IMR-90 (cell line): ENCODE data around the gene FOXP1. TPM values are rescaled to one million over a fixed set of nuclear protein-coding genes. Genes with fewer than 3 reads are reported as not detected.

Source experiments
- ATAC-seq: fragments of 200-7000 bp; cut with Tn5 transposase; 2 replicates; pipeline ENCODE4 v1.9.1; 2020; ENCODE audit warnings: low read depth, mild to moderate bottlenecking, moderate library complexity
- BruUV-seq: library from RNA; stranded (reverse); fragments of 400-500 nt; replicated peaks from 2 replicates; lab custom pipeline; 2021; lab: Mats Ljungman, UMichigan
- CTCF ChIA-PET: fragments of 300-600 bp; formaldehyde crosslinking; extraction: SDS; loops from one replicate; lab custom pipeline; 2021; ENCODE audit warnings: antibody characterized with exemption; lab: Yijun Ruan, JAX
- POLR2A ChIA-PET: fragments of 300-600 bp; sonication (Branson Sonifier 250); formaldehyde crosslinking; loops from one replicate; lab custom pipeline; 2022; ENCODE audit warnings: antibody characterized with exemption; ENCODE audit not compliant: unreplicated experiment; lab: Charles Lee
- DNase-seq: peaks from one replicate; pipeline ENCODE4 v3.0.0; 2013
- H2AFZ ChIP-seq: replicated peaks from 2 replicates; pipeline ENCODE3; 2013; ENCODE audit warnings: low read length, mild to moderate bottlenecking; ENCODE audit not compliant: poor library complexity
- H2AK5ac ChIP-seq: 2 replicates; pipeline ENCODE4 v1.6.1; 2013; ENCODE audit warnings: low read depth, low read length, inconsistent platforms
- H2AK9ac ChIP-seq: replicated peaks from 2 replicates; pipeline ENCODE3; 2013; ENCODE audit warnings: mild to moderate bottlenecking, low read depth, low read length, moderate library complexity; ENCODE audit not compliant: poor library complexity
- H2BK120ac ChIP-seq: 2 replicates; pipeline ENCODE4 v1.6.1; 2013; ENCODE audit warnings: low read depth, low read length, inconsistent platforms
- H2BK15ac ChIP-seq: 3 replicates; pipeline ENCODE4 v1.6.1; 2013; ENCODE audit warnings: low read depth, low read length, inconsistent platforms
- H2BK20ac ChIP-seq: 2 replicates; pipeline ENCODE4 v1.6.1; 2013; ENCODE audit warnings: low read depth, mild to moderate bottlenecking, inconsistent platforms, low read length, moderate library complexity
- H2BK5ac ChIP-seq: 2 replicates; pipeline ENCODE4 v1.6.1; 2013; ENCODE audit warnings: mild to moderate bottlenecking, low read depth, low read length, inconsistent platforms; ENCODE audit not compliant: poor library complexity, severe bottlenecking
- H3K14ac ChIP-seq: replicated peaks from 2 replicates; pipeline ENCODE4 v1.6.1; 2013; ENCODE audit warnings: low read depth, low read length, inconsistent platforms
- H3K18ac ChIP-seq: 2 replicates; pipeline ENCODE4 v1.6.1; 2013; ENCODE audit warnings: low read depth, low read length, control low read depth
- H3K23ac ChIP-seq: 2 replicates; pipeline ENCODE4 v1.6.1; 2013; ENCODE audit warnings: low read depth, low read length, inconsistent platforms
- H3K27ac ChIP-seq: 2 replicates; pipeline ENCODE4 v1.5.1; 2013; ENCODE audit warnings: mild to moderate bottlenecking, control low read depth, low read length; ENCODE audit not compliant: insufficient read depth
- H3K27me3 ChIP-seq: 2 replicates; pipeline ENCODE4 v1.6.1; 2013; ENCODE audit warnings: low read length; ENCODE audit not compliant: control insufficient read depth, insufficient read depth
- H3K36me3 ChIP-seq: 2 replicates; pipeline ENCODE4 v1.6.1; 2013; ENCODE audit warnings: low read length, mixed read lengths; ENCODE audit not compliant: control insufficient read depth, insufficient read depth
- H3K4ac ChIP-seq: 2 replicates; pipeline ENCODE4 v1.6.1; 2013; ENCODE audit warnings: low read depth, low read length, inconsistent platforms
- H3K4me1 ChIP-seq: 2 replicates; pipeline ENCODE4 v1.6.1; 2013; ENCODE audit warnings: low read length, mixed read lengths; ENCODE audit not compliant: control insufficient read depth, insufficient read depth
- H3K4me2 ChIP-seq: 2 replicates; pipeline ENCODE4 v1.6.1; 2013; ENCODE audit warnings: low read depth, mild to moderate bottlenecking, control low read depth, low read length, moderate library complexity
- H3K4me3 ChIP-seq: 2 replicates; pipeline ENCODE4 v1.5.1; 2013; ENCODE audit warnings: low read depth, mild to moderate bottlenecking, control low read depth, low read length, moderate library complexity; ENCODE audit not compliant: insufficient read depth
- H3K56ac ChIP-seq: 2 replicates; pipeline ENCODE4 v1.6.1; 2013; ENCODE audit warnings: low read length, inconsistent platforms; ENCODE audit not compliant: insufficient read depth; ENCODE audit errors: extremely low read depth
- H3K79me1 ChIP-seq, 2 experiments: 2 replicates each; pipeline ENCODE4 v1.6.1; 2013; ENCODE audit warnings: low read length in 2 of 2, inconsistent platforms in 1 of 2, low read depth in 1 of 2
- H3K9ac ChIP-seq: 2 replicates; pipeline ENCODE4 v1.6.1; 2013; ENCODE audit warnings: low read depth, low read length, control low read depth
- H3K9me1 ChIP-seq: 2 replicates; pipeline ENCODE4 v1.6.1; 2013; ENCODE audit warnings: low read length, inconsistent platforms; ENCODE audit not compliant: insufficient read depth
- H3K9me3 ChIP-seq: 2 replicates; pipeline ENCODE4 v1.6.1; 2013; ENCODE audit warnings: low read length; ENCODE audit not compliant: control insufficient read depth, insufficient read depth
- H4K20me1 ChIP-seq: 2 replicates; pipeline ENCODE4 v1.6.1; 2013; ENCODE audit warnings: low read length, inconsistent platforms; ENCODE audit not compliant: insufficient read depth
- H4K5ac ChIP-seq: 2 replicates; pipeline ENCODE4 v1.6.1; 2013; ENCODE audit warnings: mild to moderate bottlenecking, low read depth, low read length, control low read depth
- H4K8ac ChIP-seq, 2 experiments: 2 replicates each; pipeline ENCODE4 v1.6.1; 2013; ENCODE audit warnings: low read depth in 2 of 2, low read length in 2 of 2, control low read depth in 1 of 2, inconsistent platforms in 1 of 2
- H4K91ac ChIP-seq: 2 replicates; pipeline ENCODE4 v1.6.1; 2013; ENCODE audit warnings: low read depth, low read length, inconsistent platforms; ENCODE audit not compliant: insufficient read depth
- BHLHE40 ChIP-seq: fragments of 150-350 bp; IDR thresholded peaks from 2 replicates; pipeline ENCODE4 v1.6.1; 2016; ENCODE audit warnings: mild to moderate bottlenecking, low read depth, low read length
- CEBPB ChIP-seq: IDR thresholded peaks from 2 replicates; pipeline ENCODE4 v1.6.1; 2012; ENCODE audit warnings: low read depth, low read length, improper control_type of control experiment
- CHD1 ChIP-seq: IDR thresholded peaks from 2 replicates; pipeline ENCODE4 v1.6.1; 2012; ENCODE audit warnings: low read depth, low read length, improper control_type of control experiment
- CTCF ChIP-seq: conservative IDR thresholded peaks from 2 replicates; pipeline ENCODE4 v1.5.1; 2012; ENCODE audit warnings: mild to moderate bottlenecking, low read depth, low read length, improper control_type of control experiment
- ELK1 ChIP-seq: fragments of 150-350 bp; IDR thresholded peaks from 2 replicates; pipeline ENCODE4 v1.6.1; 2016; ENCODE audit warnings: low read depth, mild to moderate bottlenecking, low read length, moderate library complexity, borderline replicate concordance
- FOS ChIP-seq: fragments of 150-350 bp; IDR thresholded peaks from 2 replicates; pipeline ENCODE4 v1.6.1; 2016; ENCODE audit warnings: low read depth, low read length
- MAFK ChIP-seq: IDR thresholded peaks from 2 replicates; pipeline ENCODE4 v1.6.1; 2012; ENCODE audit warnings: low read depth, low read length, improper control_type of control experiment
- MAZ ChIP-seq: IDR thresholded peaks from 2 replicates; pipeline ENCODE4 v1.6.1; 2012; ENCODE audit warnings: low read depth, mild to moderate bottlenecking, low read length, improper control_type of control experiment, moderate library complexity, borderline replicate concordance
- MXI1 ChIP-seq: IDR thresholded peaks from 2 replicates; pipeline ENCODE4 v1.6.1; 2012; ENCODE audit warnings: low read depth, mild to moderate bottlenecking, low read length, moderate library complexity, borderline replicate concordance
- NFE2L2 ChIP-seq: fragments of 150-350 bp; IDR thresholded peaks from 2 replicates; pipeline ENCODE4 v1.6.1; 2016; ENCODE audit warnings: low read depth, mild to moderate bottlenecking, low read length
- POLR2A ChIP-seq: IDR thresholded peaks from 2 replicates; pipeline ENCODE4 v1.6.1; 2012; ENCODE audit warnings: mild to moderate bottlenecking, low read depth, low read length
- RAD21 ChIP-seq: IDR thresholded peaks from 2 replicates; pipeline ENCODE4 v1.6.1; 2012; ENCODE audit warnings: low read length, improper control_type of control experiment
- RCOR1 ChIP-seq: IDR thresholded peaks from 2 replicates; pipeline ENCODE4 v1.6.1; 2012; ENCODE audit warnings: mild to moderate bottlenecking, low read length, improper control_type of control experiment; ENCODE audit not compliant: insufficient replicate concordance
- RFX5 ChIP-seq: IDR thresholded peaks from 2 replicates; pipeline ENCODE4 v1.8.0; 2012; ENCODE audit warnings: low read depth, mild to moderate bottlenecking, low read length, moderate library complexity
- SMC3 ChIP-seq: fragments of 150-350 bp; IDR thresholded peaks from 2 replicates; pipeline ENCODE4 v1.6.1; 2016; ENCODE audit warnings: low read depth, mild to moderate bottlenecking, antibody characterized with exemption, low read length, moderate library complexity
- USF2 ChIP-seq: fragments of 150-350 bp; IDR thresholded peaks from 2 replicates; pipeline ENCODE4 v1.6.1; 2017; ENCODE audit warnings: mild to moderate bottlenecking, antibody characterized with exemption, low read length, low read depth
- WGBS, 2 experiments: methylation state at CpG; one replicate each; pipeline versions ENCODE4 v1.1.5 to v1.1.7; 2013; ENCODE audit warnings: missing lambda C conversion rate in 2 of 2; ENCODE audit not compliant: insufficient read length in 1 of 2; ENCODE audit errors: extremely low coverage in 2 of 2; 5-methylcytosine and 5-hydroxymethylcytosine counted together
- dilution Hi-C: fragments of 300-500 bp; cut with HindIII; formaldehyde crosslinking; loops from one replicate; pipeline ENCODE4 v1.14.3; 2018; ENCODE audit warnings: low sequenced_read_pairs; ENCODE audit not compliant: unreplicated experiment
- in situ Hi-C: fragments of 300-500 bp; cut with MboI; formaldehyde crosslinking; loops from 3 replicates; pipeline ENCODE4 v1.14.3; 2019; ENCODE audit warnings: low sequenced_read_pairs, inconsistent platforms, mixed read lengths
- intact Hi-C: fragments of 100-400 bp; cut with micrococcal nuclease; formaldehyde crosslinking; loops from 2 replicates; pipeline ENCODE4 v1.10.0; 2022
- polyA plus RNA-seq, 3 experiments: library from polyadenylated mRNA; depleted of rRNA; stranded (reverse); fragments of >200 nt; gene quantifications; 2 replicates each; pipeline ENCODE4 v1.2.3, GENCODE V29; 2012; ENCODE audit warnings: low replicate concordance in 1 of 3
- total RNA-seq: library from RNA; depleted of rRNA; stranded (reverse); fragments of >200 nt; gene quantifications from 2 replicates; pipeline ENCODE4 v1.2.3, GENCODE V29; 2012

FOXP1 gene
- total and polyA plus RNA-seq, 2 of the 4 experiments (the other 2 are of a cell fraction) = 37.0 to 132 TPM

GRCh38 chr3:71409352-71409751, 174.2 kb downstream of the FOXP1 start:
- Histone ChIP-seq H3K4me3 (no peak overlapping the region), H2AK5ac (no peak overlapping the region), H3K56ac (no peak overlapping the region), H3K23ac (no peak overlapping the region), H3K4ac (no peak overlapping the region), H3K14ac (no peak overlapping the region), H2BK5ac (no peak overlapping the region), H2BK20ac (no peak overlapping the region), H2AK9ac (no peak overlapping the region), H3K79me1 (peaks cover 10 to 37% of the 10 kb centered on the region in 2 experiments), H2BK15ac (no peak overlapping the region), H3K9me3 (no peaks in the 10 kb centered on the region), H3K27me3 (no peaks in the 10 kb centered on the region), H3K9ac (no peak overlapping the region), H4K5ac (no peak overlapping the region), H4K8ac (no peak overlapping the region), H3K9me1 (no peaks in the 10 kb centered on the region), H3K36me3 (no peaks in the 10 kb centered on the region), H3K18ac (no peak overlapping the region), H4K20me1 (no peaks in the 10 kb centered on the region), H4K91ac (no peak overlapping the region), H2BK120ac (no peak overlapping the region), H3K27ac (no peak overlapping the region), H3K4me1 (no peaks in the 10 kb centered on the region), H2AFZ (no peak overlapping the region), H3K4me2 (no peak overlapping the region)
- ATAC-seq (no peak), DNase-seq (no peak)
- dilution Hi-C loops (no loop called here), intact Hi-C loops (no loop called here), in situ Hi-C loops (no loop called here)
- CTCF ChIA-PET = no interaction called here
- BruUV-seq = no TSS peak
- POLR2A ChIA-PET = no interaction called here
- TF ChIP-seq MAZ = no peak
- TF ChIP-seq CTCF = no peak
- no peak for TF ChIP-seq MAFK
- TF ChIP-seq BHLHE40 = no peak
- no peak for TF ChIP-seq CEBPB
- TF ChIP-seq ELK1 = no peak
- no peak for TF ChIP-seq SMC3
- no peak for TF ChIP-seq FOS
- TF ChIP-seq NFE2L2 = no peak
- no peak for TF ChIP-seq CHD1
- no peak for TF ChIP-seq MXI1
- TF ChIP-seq RAD21 = no peak
- TF ChIP-seq POLR2A = no peak
- no peak for TF ChIP-seq USF2
- TF ChIP-seq RCOR1 = no peak
- TF ChIP-seq RFX5 = no peak
- WGBS, 2 experiments = no CpG with 5 or more reads among the region's 1 CpG
